B cell (primary cell): Measurements from ENCODE around the gene DDX24. TPM values are rescaled to one million over a fixed set of nuclear protein-coding genes. Genes with fewer than 3 reads are reported as not detected.

Experiments
- ATAC-seq: fragments of 200-7000 bp; cut with Tn5 transposase; one replicate; pipeline ENCODE4 v1.10.0; 2021; ENCODE audit warnings: low read depth, mild to moderate bottlenecking, moderate number of reproducible peaks, moderate library complexity
- CTCF ChIA-PET: fragments of 350-600 bp; sonication (Branson Sonifier 250); formaldehyde crosslinking; loops from one replicate; lab custom pipeline; 2021; ENCODE audit warnings: antibody characterized with exemption, inconsistent platforms; lab: Charles Lee
- POLR2A ChIA-PET: fragments of 350-600 bp; sonication (Branson Sonifier 250); formaldehyde crosslinking; loops from one replicate; lab custom pipeline; 2021; ENCODE audit warnings: antibody characterized with exemption; lab: Charles Lee
- DNase-seq: peaks from one replicate; pipeline ENCODE4 v3.0.0; 2013
- H2AFZ ChIP-seq: 2 replicates; pipeline ENCODE4 v1.6.1; 2012; ENCODE audit warnings: mild to moderate bottlenecking, low read depth, low read length; ENCODE audit not compliant: insufficient read depth, poor library complexity, severe bottlenecking
- H3K27ac ChIP-seq, 2 donors: 1 replicate in 1 of 2; 2 replicates in 1 of 2; pipeline ENCODE4 v1.5.1; 2012 to 2013; ENCODE audit warnings: low read length in 2 of 2, mild to moderate bottlenecking in 2 of 2, moderate library complexity in 1 of 2
- H3K27me3 ChIP-seq, 4 experiments: fragments of 200-600 bp in 1 of 4; sonication (generic) in 1 of 4; replicated peaks in 1 of 4; 1 replicate in 2 of 4; 2 replicates in 2 of 4; pipeline versions ENCODE4 v1.6.1 to v1.7.0; 2013 to 2016; ENCODE audit warnings: low read length in 3 of 4, mild to moderate bottlenecking in 2 of 4, mixed read lengths in 1 of 4, moderate library complexity in 1 of 4; ENCODE audit not compliant: insufficient read depth in 4 of 4, control insufficient read depth in 3 of 4; ENCODE audit errors: control extremely low read depth in 1 of 4
- H3K36me3 ChIP-seq, 2 experiments: replicated peaks in 1 of 2; 1 replicate in 1 of 2; 2 replicates in 1 of 2; pipeline versions ENCODE4 v1.6.1 to v1.7.1; 2013; ENCODE audit warnings: low read length in 1 of 2; ENCODE audit not compliant: insufficient read depth in 2 of 2, control insufficient read depth in 1 of 2; ENCODE audit errors: control extremely low read depth in 1 of 2, extremely low read depth in 1 of 2
- H3K4me1 ChIP-seq, 2 donors: fragments of 200-600 bp in 1 of 2; sonication (generic) in 1 of 2; 1 replicate in 1 of 2; 2 replicates in 1 of 2; pipeline versions ENCODE4 v1.5.1 to v1.6.1; 2013 to 2017; ENCODE audit warnings: low read length in 2 of 2; ENCODE audit not compliant: control insufficient read depth in 2 of 2, insufficient read depth in 2 of 2
- H3K4me2 ChIP-seq: replicated peaks from 2 replicates; pipeline ENCODE3; 2012; ENCODE audit warnings: mild to moderate bottlenecking, low read depth, low read length; ENCODE audit not compliant: poor library complexity, severe bottlenecking
- H3K4me3 ChIP-seq, 5 experiments: fragments of 200-600 bp in 1 of 5; sonication (generic) in 1 of 5; 1 replicate in 3 of 5; 2 replicates in 2 of 5; pipeline versions ENCODE4 v1.5.1 to v1.7.0; 2011 to 2016; ENCODE audit warnings: low read length in 4 of 5, mild to moderate bottlenecking in 4 of 5, low read depth in 2 of 5, control low read depth in 1 of 5, moderate library complexity in 1 of 5; ENCODE audit not compliant: insufficient read depth in 1 of 5; ENCODE audit errors: control extremely low read depth in 1 of 5, extremely low read depth in 1 of 5
- H3K79me2 ChIP-seq: fragments of 200-600 bp; sonication (generic); one replicate; pipeline ENCODE4 v1.6.0; 2016; ENCODE audit warnings: low read length; ENCODE audit not compliant: control insufficient read depth, insufficient read depth
- H3K9ac ChIP-seq: fragments of 200-600 bp; sonication (generic); 2 replicates; pipeline ENCODE4 v1.6.1; 2017; ENCODE audit warnings: mild to moderate bottlenecking, low read length, moderate library complexity
- H3K9me3 ChIP-seq, 3 donors: one replicate each; pipeline versions ENCODE4 v1.6.1 to v1.7.1; 2013; ENCODE audit warnings: low read length in 2 of 3; ENCODE audit not compliant: control insufficient read depth in 2 of 3, insufficient read depth in 1 of 3; ENCODE audit errors: control extremely low read depth in 1 of 3
- H4K20me1 ChIP-seq: 2 replicates; pipeline ENCODE4 v1.6.0; 2012; ENCODE audit warnings: mild to moderate bottlenecking, low read length; ENCODE audit not compliant: insufficient read depth, control insufficient read depth, poor library complexity, severe bottlenecking
- H3K27ac Mint-ChIP-seq: one replicate; pipeline ENCODE4 v1.8.0; 2021; ENCODE audit warnings: mixed read lengths
- H3K27me3 Mint-ChIP-seq: one replicate; pipeline ENCODE4 v1.8.0; 2021; ENCODE audit warnings: mixed read lengths
- H3K4me1 Mint-ChIP-seq: one replicate; pipeline ENCODE4 v1.8.0; 2021; ENCODE audit warnings: mixed read lengths
- H3K4me3 Mint-ChIP-seq: one replicate; pipeline ENCODE4 v1.8.0; 2021; ENCODE audit warnings: mixed read lengths
- H3K9me3 Mint-ChIP-seq: one replicate; pipeline ENCODE4 v1.8.0; 2022; ENCODE audit warnings: mixed read lengths; ENCODE audit not compliant: insufficient read depth
- EZH2 ChIP-seq: IDR thresholded peaks from 2 replicates; pipeline ENCODE4 v1.6.1; 2012; ENCODE audit warnings: borderline replicate concordance, low read depth, mild to moderate bottlenecking, moderate library complexity, low read length; ENCODE audit not compliant: insufficient read depth, poor library complexity, severe bottlenecking
- WGBS: methylation state at CpG from one replicate; pipeline ENCODE4 v1.1.5; 2013; ENCODE audit warnings: missing lambda C conversion rate; ENCODE audit not compliant: insufficient coverage; 5-methylcytosine and 5-hydroxymethylcytosine counted together
- intact Hi-C: fragments of 100-400 bp; cut with micrococcal nuclease; formaldehyde crosslinking; loops from one replicate; pipeline ENCODE4 v1.10.0; 2022
- polyA plus RNA-seq: library from polyadenylated mRNA; depleted of rRNA; stranded (reverse); fragments of >200 nt; gene quantifications from 2 replicates; pipeline ENCODE4 v1.2.3, GENCODE V29; 2012
- total RNA-seq, 2 donors: library from RNA; stranded (reverse); fragments of 120-200 nt in 1 of 2; gene quantifications; 1 replicate in 1 of 2; 2 replicates in 1 of 2; pipeline versions ENCODE4 v1.2.3 to v1.2.4, GENCODE V29; 2013 to 2022
- TF ChIP-seq, protein P1 (sequence below): fragments of 200-600 bp; IDR thresholded peaks from one replicate; pipeline ENCODE4 v1.8.0; 2022; ENCODE audit warnings: antibody characterized with exemption, mild to moderate bottlenecking

DDX24 gene
- total and polyA plus RNA-seq, 2 donors (not counting 1 experiment from before 2014, with no cell fraction given) = 145 to 211 TPM

- H3K27me3 ChIP-seq = no peaks in the 10 kb centered on the region
- intact Hi-C loops = no loop called here
- peaks cover 18 to 86% of the 10 kb centered on the region in 2 experiments for H3K36me3 ChIP-seq
- ChIA-PET POLR2A (no interaction called here), CTCF (interaction anchor here (2.6 to 6.4 kb wide), 3 partner anchors 13 to 87 kb away, joined by 7 to 37 read pairs (median 8); no protein-coding TSS in a partner anchor)
- no peak overlapping the region for H3K4me3 ChIP-seq
- Mint-ChIP-seq H3K4me1 (no peaks in the 10 kb centered on the region), H3K4me3 (no peak overlapping the region), H3K27ac (no peak overlapping the region), H3K9me3 (no peaks in the 10 kb centered on the region), H3K27me3 (no peaks in the 10 kb centered on the region)
- H3K9me3 ChIP-seq = no peaks in the 10 kb centered on the region
- no peak overlapping the region for H2AFZ ChIP-seq
- H3K9ac ChIP-seq = no peak overlapping the region
- WGBS = no CpG with 5 or more reads among the region's 2 CpGs
- TF ChIP-seq, protein P1, sequence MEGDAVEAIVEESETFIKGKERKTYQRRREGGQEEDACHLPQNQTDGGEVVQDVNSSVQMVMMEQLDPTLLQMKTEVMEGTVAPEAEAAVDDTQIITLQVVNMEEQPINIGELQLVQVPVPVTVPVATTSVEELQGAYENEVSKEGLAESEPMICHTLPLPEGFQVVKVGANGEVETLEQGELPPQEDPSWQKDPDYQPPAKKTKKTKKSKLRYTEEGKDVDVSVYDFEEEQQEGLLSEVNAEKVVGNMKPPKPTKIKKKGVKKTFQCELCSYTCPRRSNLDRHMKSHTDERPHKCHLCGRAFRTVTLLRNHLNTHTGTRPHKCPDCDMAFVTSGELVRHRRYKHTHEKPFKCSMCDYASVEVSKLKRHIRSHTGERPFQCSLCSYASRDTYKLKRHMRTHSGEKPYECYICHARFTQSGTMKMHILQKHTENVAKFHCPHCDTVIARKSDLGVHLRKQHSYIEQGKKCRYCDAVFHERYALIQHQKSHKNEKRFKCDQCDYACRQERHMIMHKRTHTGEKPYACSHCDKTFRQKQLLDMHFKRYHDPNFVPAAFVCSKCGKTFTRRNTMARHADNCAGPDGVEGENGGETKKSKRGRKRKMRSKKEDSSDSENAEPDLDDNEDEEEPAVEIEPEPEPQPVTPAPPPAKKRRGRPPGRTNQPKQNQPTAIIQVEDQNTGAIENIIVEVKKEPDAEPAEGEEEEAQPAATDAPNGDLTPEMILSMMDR = no peak
- no peak for TF ChIP-seq EZH2
- DNase-seq (no peak), ATAC-seq (no peak)
- no peaks in the 10 kb centered on the region for H3K79me2 ChIP-seq
- no peak overlapping the region for H3K4me2 ChIP-seq
- H3K27ac ChIP-seq = no peak overlapping the region
- no peaks in the 10 kb centered on the region for H3K4me1 ChIP-seq
- H4K20me1 ChIP-seq = peaks cover 5% of the 10 kb centered on the region
Observed at GRCh38 chr14:94049625-94050023, 31.4 kb downstream of the DDX24 start.

DNA sequence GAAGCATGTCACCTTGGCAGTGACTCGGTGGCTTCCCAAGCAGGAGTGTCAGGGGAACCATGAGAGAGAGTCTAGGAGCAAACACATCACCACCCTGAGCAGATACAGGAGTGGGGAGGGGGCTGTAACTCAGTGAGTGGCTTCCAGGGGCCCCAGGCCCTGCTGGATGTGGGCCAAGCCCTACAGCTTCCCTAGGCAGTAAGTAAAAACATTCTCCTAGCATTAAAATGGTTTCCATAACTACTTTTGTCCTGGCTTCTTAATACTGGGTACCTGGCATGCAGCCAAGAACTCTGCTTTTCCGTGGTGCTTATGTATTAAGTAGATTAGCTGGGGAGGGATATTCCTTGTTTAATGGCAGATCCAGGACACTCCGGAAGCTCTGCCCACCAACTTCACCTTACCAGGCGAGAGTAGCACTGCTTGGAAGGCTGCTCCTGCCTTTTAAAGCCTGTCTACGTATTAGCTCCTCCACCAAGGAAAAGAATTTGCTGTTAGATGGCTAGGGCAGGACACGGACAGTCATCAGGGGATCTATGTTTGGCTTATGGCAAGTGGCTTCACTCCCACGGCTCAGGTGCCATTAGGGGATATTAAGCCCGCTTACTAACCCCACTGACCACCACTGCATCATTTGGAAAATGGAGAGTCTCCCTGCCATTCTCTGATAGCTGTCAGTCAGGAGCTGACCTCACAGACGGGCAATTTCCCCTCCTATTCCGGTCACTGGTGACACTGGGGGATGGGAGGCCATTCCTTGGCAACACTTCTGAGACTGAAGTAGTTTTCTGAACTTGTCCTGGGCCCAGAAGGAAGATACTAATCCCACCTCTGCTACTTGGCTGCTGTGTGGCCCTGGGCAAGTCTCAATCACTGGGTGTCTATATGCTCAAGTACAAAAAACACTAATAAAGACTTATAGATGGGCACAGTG, 32.0 kb downstream of the DDX24 start:
- intact Hi-C loops = no loop called here
- POLR2A ChIA-PET = no interaction called here
- H3K79me2 ChIP-seq = no peaks in the 10 kb centered on the region

More for the DNA sequence above, 32.0 kb downstream of the DDX24 start:
- Mint-ChIP-seq H3K9me3 (no peaks in the 10 kb centered on the region), H3K4me3 (no peak overlapping the region), H3K27ac (no peak overlapping the region), H3K4me1 (no peaks in the 10 kb centered on the region), H3K27me3 (no peaks in the 10 kb centered on the region)
- 89% methylated on average over 6 of the region's 10 CpGs for WGBS
- H3K4me1 ChIP-seq = no peaks in the 10 kb centered on the region
- CTCF ChIA-PET = interaction anchor here (1.2 to 6.4 kb wide), 5 partner anchors 12 to 132 kb away, joined by 3 to 37 read pairs (median 7); no protein-coding TSS in a partner anchor
- H3K9ac ChIP-seq = no peak overlapping the region
- no peak overlapping the region for H3K4me2 ChIP-seq
- H3K27me3 ChIP-seq = no peaks in the 10 kb centered on the region
- H3K4me3 ChIP-seq = no peak overlapping the region
- no peak for ATAC-seq
- DNase-seq = no peak
- no peaks in the 10 kb centered on the region for H3K9me3 ChIP-seq
- H3K36me3 ChIP-seq = peaks cover 18 to 82% of the 10 kb centered on the region in 2 experiments
- no peak overlapping the region for H3K27ac ChIP-seq
- H2AFZ ChIP-seq = no peak overlapping the region
- H4K20me1 ChIP-seq = peaks cover 5% of the 10 kb centered on the region
- no peak for TF ChIP-seq EZH2
- TF ChIP-seq, protein P1 = no peak
